ENCODE data around the gene GLT6D1. TPM values are rescaled to one million over a fixed set of nuclear protein-coding genes. Genes with fewer than 3 reads are reported as not detected.

GLT6D1 gene
- total and polyA plus RNA-seq, 9 donors, result not detected

DNA sequence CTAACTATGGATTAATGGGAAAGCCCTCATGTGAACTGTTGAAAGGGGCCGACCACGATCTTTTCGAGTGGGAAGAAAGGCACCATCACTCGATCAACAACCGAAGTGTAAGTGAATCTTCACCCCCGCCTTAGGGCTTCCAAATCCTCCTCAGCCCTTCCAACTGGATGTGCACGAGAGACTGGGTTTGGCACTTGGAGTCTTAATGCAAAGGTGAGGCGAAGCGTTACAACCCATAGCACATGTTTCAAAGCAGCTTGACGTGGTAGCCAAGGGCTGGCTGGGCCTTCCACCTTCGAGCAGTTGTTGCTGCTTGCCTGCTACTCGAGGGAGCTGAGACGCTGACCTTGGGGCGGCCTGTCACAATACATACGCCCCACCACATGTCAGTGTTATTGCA is 18.1 kb upstream of the GLT6D1 start:
- H3K4me1 ChIP-seq (ENCODE audit: insufficient read depth), result no peaks in the 10 kb centered on the region
- H3K36me3 ChIP-seq, result no peaks in the 10 kb centered on the region
- 85 to 93% (median 87%) methylated on average over 15 of the region's 15 CpGs for WGBS, 3 donors
- H3K27ac ChIP-seq, result no peak overlapping the region
- no peak overlapping the region for H3K4me3 ChIP-seq
- DNase-seq, result no peak
- no peaks in the 10 kb centered on the region for H3K27me3 ChIP-seq
- intact Hi-C loops (cut with DNase I), result no loop called here
- TF ChIP-seq CTCF (IDR thresholded peaks at IDR 0.05) (no peak), POLR2A (IDR thresholded peaks at IDR 0.05) (no peak), EP300 (IDR thresholded peaks at IDR 0.05) (no peak)
- no peaks in the 10 kb centered on the region for H3K9me3 ChIP-seq

GRCh38 chr9:135655317-135655716 is 16.0 kb upstream of the GLT6D1 start:
- DNase-seq, result no peak
- Histone ChIP-seq H3K4me1 (ENCODE audit: insufficient read depth) (no peaks in the 10 kb centered on the region), H3K27ac (no peak overlapping the region), H3K4me3 (no peak overlapping the region), H3K36me3 (no peaks in the 10 kb centered on the region), H3K27me3 (no peaks in the 10 kb centered on the region), H3K9me3 (no peaks in the 10 kb centered on the region)
- 70 to 85% (median 75%) methylated on average over 8 of the region's 8 CpGs for WGBS, 3 donors
- intact Hi-C loops (cut with DNase I), result no loop called here
- TF ChIP-seq CTCF (IDR thresholded peaks at IDR 0.05), result no peak

- 86 to 93% (median 86%) methylated on average over 17 of the region's 17 CpGs for WGBS, 3 donors
- intact Hi-C loops (cut with DNase I), result no loop called here
Observed at GRCh38 chr9:135650408-135650807, 11.1 kb upstream of the GLT6D1 start.

GRCh38 chr9:135649508-135649907 is 10.2 kb upstream of the GLT6D1 start:
- Histone ChIP-seq H3K36me3 (no peaks in the 10 kb centered on the region), H3K4me3 (no peak overlapping the region), H3K9me3 (peaks cover 2 to 3% of the 10 kb centered on the region in 2 donors), H3K4me1 (ENCODE audit: insufficient read depth) (no peaks in the 10 kb centered on the region), H3K27ac (no peak overlapping the region), H3K27me3 (no peaks in the 10 kb centered on the region)
- intact Hi-C loops (cut with DNase I), result no loop called here
- DNase-seq, result no peak
- WGBS, 3 donors, result 76 to 77% (median 77%) methylated on average over 2 of the region's 2 CpGs
- TF ChIP-seq POLR2A (IDR thresholded peaks at IDR 0.05), result no peak
- TF ChIP-seq CTCF (IDR thresholded peaks at IDR 0.05), result no peak
- no peak for TF ChIP-seq EP300 (IDR thresholded peaks at IDR 0.05)

More at GRCh38 chr9:135650408-135650807, 11.1 kb upstream of the GLT6D1 start:
- H3K27me3 ChIP-seq, result no peaks in the 10 kb centered on the region
- H3K27ac ChIP-seq, result no peak overlapping the region
- H3K4me1 ChIP-seq (ENCODE audit: insufficient read depth), result no peaks in the 10 kb centered on the region
- peaks cover 0 to under 1% of the 10 kb centered on the region in 2 donors for H3K9me3 ChIP-seq
- H3K36me3 ChIP-seq, result no peaks in the 10 kb centered on the region
- H3K4me3 ChIP-seq, result no peak overlapping the region
- no peak for TF ChIP-seq EP300 (IDR thresholded peaks at IDR 0.05)
- TF ChIP-seq CTCF (IDR thresholded peaks at IDR 0.05), result no peak
- no peak for TF ChIP-seq POLR2A (IDR thresholded peaks at IDR 0.05)
- no peak for DNase-seq
